ENCODE results near the gene ERMARD. TPM values are rescaled to one million over a fixed set of nuclear protein-coding genes. Genes with fewer than 3 reads are reported as not detected.

Gene ERMARD
- total RNA-seq, 6 experiments from 2014 or later, result 11.1 to 24.4 (median 15.2) TPM

DNA sequence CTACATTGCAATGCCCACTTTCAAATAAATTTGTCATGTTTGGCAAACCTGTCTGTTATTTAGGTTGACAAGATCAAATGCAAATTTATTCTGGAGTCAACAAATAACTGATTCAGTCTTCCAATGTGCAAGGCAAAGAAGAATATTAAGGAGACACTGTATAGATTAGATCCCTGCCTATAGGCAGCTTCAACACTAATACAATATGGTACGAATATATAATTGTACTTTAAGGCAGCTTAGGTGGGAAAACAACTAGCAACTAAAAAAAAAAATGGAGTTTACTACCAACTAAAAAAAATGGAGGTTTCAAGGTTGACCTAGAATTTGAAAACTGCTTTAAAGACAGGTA is 25.4 kb upstream of the ERMARD start:
- no peak for TF ChIP-seq POLR2A (IDR thresholded peaks at IDR 0.05)
- TF ChIP-seq, protein P1, sequence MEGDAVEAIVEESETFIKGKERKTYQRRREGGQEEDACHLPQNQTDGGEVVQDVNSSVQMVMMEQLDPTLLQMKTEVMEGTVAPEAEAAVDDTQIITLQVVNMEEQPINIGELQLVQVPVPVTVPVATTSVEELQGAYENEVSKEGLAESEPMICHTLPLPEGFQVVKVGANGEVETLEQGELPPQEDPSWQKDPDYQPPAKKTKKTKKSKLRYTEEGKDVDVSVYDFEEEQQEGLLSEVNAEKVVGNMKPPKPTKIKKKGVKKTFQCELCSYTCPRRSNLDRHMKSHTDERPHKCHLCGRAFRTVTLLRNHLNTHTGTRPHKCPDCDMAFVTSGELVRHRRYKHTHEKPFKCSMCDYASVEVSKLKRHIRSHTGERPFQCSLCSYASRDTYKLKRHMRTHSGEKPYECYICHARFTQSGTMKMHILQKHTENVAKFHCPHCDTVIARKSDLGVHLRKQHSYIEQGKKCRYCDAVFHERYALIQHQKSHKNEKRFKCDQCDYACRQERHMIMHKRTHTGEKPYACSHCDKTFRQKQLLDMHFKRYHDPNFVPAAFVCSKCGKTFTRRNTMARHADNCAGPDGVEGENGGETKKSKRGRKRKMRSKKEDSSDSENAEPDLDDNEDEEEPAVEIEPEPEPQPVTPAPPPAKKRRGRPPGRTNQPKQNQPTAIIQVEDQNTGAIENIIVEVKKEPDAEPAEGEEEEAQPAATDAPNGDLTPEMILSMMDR (IDR thresholded peaks at IDR 0.05), result no peak
- Histone ChIP-seq H3K36me3 (no peaks in the 10 kb centered on the region), H3K27me3 (no peaks in the 10 kb centered on the region), H3K27ac (no peak overlapping the region), H3K4me3 (no peak overlapping the region), H3K9me3 (no peaks in the 10 kb centered on the region), H3K4me1 (peaks cover 0 to 19% (median 7%) of the 10 kb centered on the region in 4 donors)
- ATAC-seq (no peak), DNase-seq (no peak)
- WGBS (ENCODE audit: insufficient coverage, low coverage, low lambda C conversion rate, missing lambda C conversion rate), result 100% methylated on average over 1 of the region's 1 CpG
- intact Hi-C loops (cut with DNase I), result no loop called here

GRCh38 chr6:169726963-169727362 is 24.5 kb upstream of the ERMARD start:
- ATAC-seq, result no peak
- TF ChIP-seq POLR2A (IDR thresholded peaks at IDR 0.05), result no peak
- TF ChIP-seq, protein P1 (IDR thresholded peaks at IDR 0.05), result no peak

DNA sequence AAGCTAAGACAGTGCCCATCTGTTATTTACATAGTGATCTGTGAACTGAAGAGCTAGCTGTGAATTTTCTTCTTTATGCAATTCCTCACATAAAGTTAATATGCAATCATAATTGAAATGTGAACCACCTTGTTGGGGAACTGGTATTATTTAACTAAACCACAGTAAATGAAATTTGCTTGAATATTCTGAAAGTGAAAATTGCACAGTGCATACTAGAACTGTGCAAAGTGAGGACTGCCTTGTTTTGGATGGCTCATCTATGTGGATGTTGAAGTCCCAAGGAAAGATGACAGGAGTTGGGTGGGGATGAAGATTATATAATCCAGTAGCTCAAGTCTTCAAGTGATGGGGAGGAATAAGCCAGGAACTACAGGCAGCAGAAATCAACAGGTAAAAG is 21.5 kb upstream of the ERMARD start:
- H3K36me3 ChIP-seq, result no peaks in the 10 kb centered on the region
- no peak for TF ChIP-seq POLR2A (IDR thresholded peaks at IDR 0.05)
- TF ChIP-seq, protein P1 (IDR thresholded peaks at IDR 0.05), result no peak
- no peak overlapping the region for H3K27ac ChIP-seq
- no peaks in the 10 kb centered on the region for H3K4me1 ChIP-seq
- no peak for ATAC-seq
- intact Hi-C loops (cut with DNase I), result no loop called here
- no peak overlapping the region for H3K4me3 ChIP-seq
- DNase-seq, result no peak
- no peaks in the 10 kb centered on the region for H3K27me3 ChIP-seq
- no peaks in the 10 kb centered on the region for H3K9me3 ChIP-seq

More at GRCh38 chr6:169726963-169727362, 24.5 kb upstream of the ERMARD start:
- Histone ChIP-seq H3K36me3 (no peaks in the 10 kb centered on the region), H3K27ac (no peak overlapping the region), H3K27me3 (no peaks in the 10 kb centered on the region), H3K4me1 (peaks cover 0 to 9% (median 2%) of the 10 kb centered on the region in 4 donors), H3K4me3 (no peak overlapping the region), H3K9me3 (no peaks in the 10 kb centered on the region)
- no peak for DNase-seq
- intact Hi-C loops (cut with DNase I), result no loop called here

DNA sequence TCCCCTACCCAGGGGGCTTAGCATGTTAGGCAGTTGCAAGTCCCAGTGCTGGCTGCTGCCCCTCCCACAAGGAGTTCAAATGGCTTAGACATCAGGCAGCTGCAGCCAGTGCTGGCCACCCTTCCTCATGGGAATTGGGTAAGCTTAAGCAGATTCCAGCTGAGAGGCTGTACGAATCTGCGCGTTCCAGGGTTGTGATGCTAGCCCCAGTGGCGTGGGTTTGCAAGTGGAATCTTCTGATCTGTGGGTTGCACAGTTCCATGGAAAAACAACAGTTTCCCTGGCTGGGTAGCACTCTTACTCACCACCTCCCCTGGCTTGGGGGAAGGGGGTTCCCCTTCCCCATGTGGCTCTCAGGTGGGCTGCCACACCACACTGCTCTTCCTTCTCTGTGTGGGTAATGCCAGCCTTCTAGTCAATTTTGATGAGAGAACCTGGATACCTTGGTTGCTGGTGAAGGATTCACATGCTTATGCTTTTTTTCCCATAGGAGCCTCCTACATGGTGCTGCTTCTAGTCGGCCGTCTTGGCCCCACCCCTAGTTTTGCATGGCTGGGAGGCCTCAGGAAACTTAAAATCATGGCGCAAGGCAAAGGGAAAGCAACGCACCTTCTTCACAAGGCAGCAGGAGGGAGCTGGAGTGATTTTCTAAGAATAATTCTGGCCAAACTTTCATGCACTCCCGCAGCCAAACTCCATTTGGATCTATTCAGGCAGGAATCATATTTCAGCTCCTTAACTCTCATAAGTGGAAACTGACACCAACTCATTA is 13.0 kb upstream of the ERMARD start:
- Histone ChIP-seq H3K9me3 (no peaks in the 10 kb centered on the region), H3K4me1 (no peaks in the 10 kb centered on the region), H3K36me3 (no peaks in the 10 kb centered on the region), H3K27me3 (no peaks in the 10 kb centered on the region), H3K4me3 (no peak overlapping the region), H3K27ac (no peak overlapping the region)
- intact Hi-C loops (cut with DNase I), result no loop called here
- TF ChIP-seq POLR2A (IDR thresholded peaks at IDR 0.05), result no peak
- TF ChIP-seq, protein P1 (IDR thresholded peaks at IDR 0.05), result no peak
- ATAC-seq (no peak), DNase-seq (no peak)
- WGBS (ENCODE audit: insufficient coverage, low coverage, low lambda C conversion rate, missing lambda C conversion rate), result 77% methylated on average over 5 of the region's 9 CpGs

Measured in right lobe of liver (tissue), 6 donors.